Spleen (tissue), 7 donors: ENCODE results near the gene MBOAT2.

ENCODE experiments used
- POLR2AphosphoS5 ChIP-seq, 3 donors: sonication (generic); formaldehyde crosslinking; IDR thresholded peaks; one replicate each; pipeline ENCODE4 v1.5.1; 2017; ENCODE audit warnings: antibody characterized with exemption in 3 of 3
- TF ChIP-seq, protein P1 (sequence below), 11 experiments: fragments of 200-600 bp in 7 of 11; fragments of 450-650 bp in 4 of 11; sonication (generic) in 4 of 11; IDR thresholded peaks in 8 of 11; conservative IDR thresholded peaks in 3 of 11; 1 replicate in 7 of 11; 2 replicates in 4 of 11; pipeline versions ENCODE4 v1.4.0 to v1.8.0; 2016 to 2021; ENCODE audit warnings: antibody characterized with exemption in 11 of 11, inconsistent platforms in 4 of 11, mild to moderate bottlenecking in 1 of 11
- donor health status: DM: no; HTN: no; CAD: no; lungs with moderate emphysema.
- donor health status: DM: no; HTN: no; CAD: no.
- donor health status: DM: no; HTN: no; CAD: no.

- TF ChIP-seq, protein P1, sequence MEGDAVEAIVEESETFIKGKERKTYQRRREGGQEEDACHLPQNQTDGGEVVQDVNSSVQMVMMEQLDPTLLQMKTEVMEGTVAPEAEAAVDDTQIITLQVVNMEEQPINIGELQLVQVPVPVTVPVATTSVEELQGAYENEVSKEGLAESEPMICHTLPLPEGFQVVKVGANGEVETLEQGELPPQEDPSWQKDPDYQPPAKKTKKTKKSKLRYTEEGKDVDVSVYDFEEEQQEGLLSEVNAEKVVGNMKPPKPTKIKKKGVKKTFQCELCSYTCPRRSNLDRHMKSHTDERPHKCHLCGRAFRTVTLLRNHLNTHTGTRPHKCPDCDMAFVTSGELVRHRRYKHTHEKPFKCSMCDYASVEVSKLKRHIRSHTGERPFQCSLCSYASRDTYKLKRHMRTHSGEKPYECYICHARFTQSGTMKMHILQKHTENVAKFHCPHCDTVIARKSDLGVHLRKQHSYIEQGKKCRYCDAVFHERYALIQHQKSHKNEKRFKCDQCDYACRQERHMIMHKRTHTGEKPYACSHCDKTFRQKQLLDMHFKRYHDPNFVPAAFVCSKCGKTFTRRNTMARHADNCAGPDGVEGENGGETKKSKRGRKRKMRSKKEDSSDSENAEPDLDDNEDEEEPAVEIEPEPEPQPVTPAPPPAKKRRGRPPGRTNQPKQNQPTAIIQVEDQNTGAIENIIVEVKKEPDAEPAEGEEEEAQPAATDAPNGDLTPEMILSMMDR (IDR thresholded peaks at IDR 0.05 in 8 of 11, conservative IDR thresholded peaks at IDR 0.05 in 3 of 11) = no peak
- no peak for TF ChIP-seq POLR2AphosphoS5 (IDR thresholded peaks at IDR 0.05)
Measured at GRCh38 chr2:9018109-9018508, 14.6 kb upstream of the MBOAT2 start.
